Measurements from ENCODE around the gene ALDH16A1.

GRCh38 chr19:49492573-49493405, 39.8 kb downstream of the ALDH16A1 start:
- no peak for TF ChIP-seq CTCF (IDR thresholded peaks at IDR 0.05)
- no peak for TF ChIP-seq POLR2A (IDR thresholded peaks at IDR 0.05)
